IMR-90 (cell line): Measurements from ENCODE around the gene RABGGTA. TPM values are rescaled to one million over a fixed set of nuclear protein-coding genes. Genes with fewer than 3 reads are reported as not detected.

Experiments used
- ATAC-seq: fragments of 200-7000 bp; cut with Tn5 transposase; 2 replicates; pipeline ENCODE4 v1.9.1; 2020; ENCODE audit warnings: low read depth, mild to moderate bottlenecking, moderate library complexity
- BruUV-seq: library from RNA; stranded (reverse); fragments of 400-500 nt; replicated peaks from 2 replicates; lab custom pipeline; 2021; lab: Mats Ljungman, UMichigan
- CTCF ChIA-PET: fragments of 300-600 bp; formaldehyde crosslinking; extraction: SDS; loops from one replicate; lab custom pipeline; 2021; ENCODE audit warnings: antibody characterized with exemption; lab: Yijun Ruan, JAX
- POLR2A ChIA-PET: fragments of 300-600 bp; sonication (Branson Sonifier 250); formaldehyde crosslinking; loops from one replicate; lab custom pipeline; 2022; ENCODE audit warnings: antibody characterized with exemption; ENCODE audit not compliant: unreplicated experiment; lab: Charles Lee
- DNase-seq: peaks from one replicate; pipeline ENCODE4 v3.0.0; 2013
- H2AFZ ChIP-seq: replicated peaks from 2 replicates; pipeline ENCODE3; 2013; ENCODE audit warnings: low read length, mild to moderate bottlenecking; ENCODE audit not compliant: poor library complexity
- H2AK5ac ChIP-seq: 2 replicates; pipeline ENCODE4 v1.6.1; 2013; ENCODE audit warnings: low read depth, low read length, inconsistent platforms
- H2AK9ac ChIP-seq: replicated peaks from 2 replicates; pipeline ENCODE3; 2013; ENCODE audit warnings: mild to moderate bottlenecking, low read depth, low read length, moderate library complexity; ENCODE audit not compliant: poor library complexity
- H2BK120ac ChIP-seq: 2 replicates; pipeline ENCODE4 v1.6.1; 2013; ENCODE audit warnings: low read depth, low read length, inconsistent platforms
- H2BK15ac ChIP-seq: 3 replicates; pipeline ENCODE4 v1.6.1; 2013; ENCODE audit warnings: low read depth, low read length, inconsistent platforms
- H2BK20ac ChIP-seq: 2 replicates; pipeline ENCODE4 v1.6.1; 2013; ENCODE audit warnings: low read depth, mild to moderate bottlenecking, inconsistent platforms, low read length, moderate library complexity
- H2BK5ac ChIP-seq: 2 replicates; pipeline ENCODE4 v1.6.1; 2013; ENCODE audit warnings: mild to moderate bottlenecking, low read depth, low read length, inconsistent platforms; ENCODE audit not compliant: poor library complexity, severe bottlenecking
- H3K14ac ChIP-seq: replicated peaks from 2 replicates; pipeline ENCODE4 v1.6.1; 2013; ENCODE audit warnings: low read depth, low read length, inconsistent platforms
- H3K18ac ChIP-seq: 2 replicates; pipeline ENCODE4 v1.6.1; 2013; ENCODE audit warnings: low read depth, low read length, control low read depth
- H3K23ac ChIP-seq: 2 replicates; pipeline ENCODE4 v1.6.1; 2013; ENCODE audit warnings: low read depth, low read length, inconsistent platforms
- H3K27ac ChIP-seq: 2 replicates; pipeline ENCODE4 v1.5.1; 2013; ENCODE audit warnings: mild to moderate bottlenecking, control low read depth, low read length; ENCODE audit not compliant: insufficient read depth
- H3K27me3 ChIP-seq: 2 replicates; pipeline ENCODE4 v1.6.1; 2013; ENCODE audit warnings: low read length; ENCODE audit not compliant: control insufficient read depth, insufficient read depth
- H3K36me3 ChIP-seq: 2 replicates; pipeline ENCODE4 v1.6.1; 2013; ENCODE audit warnings: low read length, mixed read lengths; ENCODE audit not compliant: control insufficient read depth, insufficient read depth
- H3K4ac ChIP-seq: 2 replicates; pipeline ENCODE4 v1.6.1; 2013; ENCODE audit warnings: low read depth, low read length, inconsistent platforms
- H3K4me1 ChIP-seq: 2 replicates; pipeline ENCODE4 v1.6.1; 2013; ENCODE audit warnings: low read length, mixed read lengths; ENCODE audit not compliant: control insufficient read depth, insufficient read depth
- H3K4me2 ChIP-seq: 2 replicates; pipeline ENCODE4 v1.6.1; 2013; ENCODE audit warnings: low read depth, mild to moderate bottlenecking, control low read depth, low read length, moderate library complexity
- H3K4me3 ChIP-seq: 2 replicates; pipeline ENCODE4 v1.5.1; 2013; ENCODE audit warnings: low read depth, mild to moderate bottlenecking, control low read depth, low read length, moderate library complexity; ENCODE audit not compliant: insufficient read depth
- H3K56ac ChIP-seq: 2 replicates; pipeline ENCODE4 v1.6.1; 2013; ENCODE audit warnings: low read length, inconsistent platforms; ENCODE audit not compliant: insufficient read depth; ENCODE audit errors: extremely low read depth
- H3K79me1 ChIP-seq, 2 experiments: 2 replicates each; pipeline ENCODE4 v1.6.1; 2013; ENCODE audit warnings: low read length in 2 of 2, inconsistent platforms in 1 of 2, low read depth in 1 of 2
- H3K9ac ChIP-seq: 2 replicates; pipeline ENCODE4 v1.6.1; 2013; ENCODE audit warnings: low read depth, low read length, control low read depth
- H3K9me1 ChIP-seq: 2 replicates; pipeline ENCODE4 v1.6.1; 2013; ENCODE audit warnings: low read length, inconsistent platforms; ENCODE audit not compliant: insufficient read depth
- H3K9me3 ChIP-seq: 2 replicates; pipeline ENCODE4 v1.6.1; 2013; ENCODE audit warnings: low read length; ENCODE audit not compliant: control insufficient read depth, insufficient read depth
- H4K20me1 ChIP-seq: 2 replicates; pipeline ENCODE4 v1.6.1; 2013; ENCODE audit warnings: low read length, inconsistent platforms; ENCODE audit not compliant: insufficient read depth
- H4K5ac ChIP-seq: 2 replicates; pipeline ENCODE4 v1.6.1; 2013; ENCODE audit warnings: mild to moderate bottlenecking, low read depth, low read length, control low read depth
- H4K8ac ChIP-seq, 2 experiments: 2 replicates each; pipeline ENCODE4 v1.6.1; 2013; ENCODE audit warnings: low read depth in 2 of 2, low read length in 2 of 2, control low read depth in 1 of 2, inconsistent platforms in 1 of 2
- H4K91ac ChIP-seq: 2 replicates; pipeline ENCODE4 v1.6.1; 2013; ENCODE audit warnings: low read depth, low read length, inconsistent platforms; ENCODE audit not compliant: insufficient read depth
- BHLHE40 ChIP-seq: fragments of 150-350 bp; IDR thresholded peaks from 2 replicates; pipeline ENCODE4 v1.6.1; 2016; ENCODE audit warnings: mild to moderate bottlenecking, low read depth, low read length
- CTCF ChIP-seq: conservative IDR thresholded peaks from 2 replicates; pipeline ENCODE4 v1.5.1; 2012; ENCODE audit warnings: mild to moderate bottlenecking, low read depth, low read length, improper control_type of control experiment
- ELK1 ChIP-seq: fragments of 150-350 bp; IDR thresholded peaks from 2 replicates; pipeline ENCODE4 v1.6.1; 2016; ENCODE audit warnings: low read depth, mild to moderate bottlenecking, low read length, moderate library complexity, borderline replicate concordance
- FOS ChIP-seq: fragments of 150-350 bp; IDR thresholded peaks from 2 replicates; pipeline ENCODE4 v1.6.1; 2016; ENCODE audit warnings: low read depth, low read length
- MAFK ChIP-seq: IDR thresholded peaks from 2 replicates; pipeline ENCODE4 v1.6.1; 2012; ENCODE audit warnings: low read depth, low read length, improper control_type of control experiment
- MAZ ChIP-seq: IDR thresholded peaks from 2 replicates; pipeline ENCODE4 v1.6.1; 2012; ENCODE audit warnings: low read depth, mild to moderate bottlenecking, low read length, improper control_type of control experiment, moderate library complexity, borderline replicate concordance
- MXI1 ChIP-seq: IDR thresholded peaks from 2 replicates; pipeline ENCODE4 v1.6.1; 2012; ENCODE audit warnings: low read depth, mild to moderate bottlenecking, low read length, moderate library complexity, borderline replicate concordance
- NFE2L2 ChIP-seq: fragments of 150-350 bp; IDR thresholded peaks from 2 replicates; pipeline ENCODE4 v1.6.1; 2016; ENCODE audit warnings: low read depth, mild to moderate bottlenecking, low read length
- POLR2A ChIP-seq: IDR thresholded peaks from 2 replicates; pipeline ENCODE4 v1.6.1; 2012; ENCODE audit warnings: mild to moderate bottlenecking, low read depth, low read length
- RAD21 ChIP-seq: IDR thresholded peaks from 2 replicates; pipeline ENCODE4 v1.6.1; 2012; ENCODE audit warnings: low read length, improper control_type of control experiment
- RCOR1 ChIP-seq: IDR thresholded peaks from 2 replicates; pipeline ENCODE4 v1.6.1; 2012; ENCODE audit warnings: mild to moderate bottlenecking, low read length, improper control_type of control experiment; ENCODE audit not compliant: insufficient replicate concordance
- USF2 ChIP-seq: fragments of 150-350 bp; IDR thresholded peaks from 2 replicates; pipeline ENCODE4 v1.6.1; 2017; ENCODE audit warnings: mild to moderate bottlenecking, antibody characterized with exemption, low read length, low read depth
- WGBS, 2 experiments: methylation state at CpG; one replicate each; pipeline versions ENCODE4 v1.1.5 to v1.1.7; 2013; ENCODE audit warnings: missing lambda C conversion rate in 2 of 2; ENCODE audit not compliant: insufficient read length in 1 of 2; ENCODE audit errors: extremely low coverage in 2 of 2; 5-methylcytosine and 5-hydroxymethylcytosine counted together
- dilution Hi-C: fragments of 300-500 bp; cut with HindIII; formaldehyde crosslinking; loops from one replicate; pipeline ENCODE4 v1.14.3; 2018; ENCODE audit warnings: low sequenced_read_pairs; ENCODE audit not compliant: unreplicated experiment
- in situ Hi-C: fragments of 300-500 bp; cut with MboI; formaldehyde crosslinking; loops from 3 replicates; pipeline ENCODE4 v1.14.3; 2019; ENCODE audit warnings: low sequenced_read_pairs, inconsistent platforms, mixed read lengths
- intact Hi-C: fragments of 100-400 bp; cut with micrococcal nuclease; formaldehyde crosslinking; loops from 2 replicates; pipeline ENCODE4 v1.10.0; 2022
- polyA plus RNA-seq, 3 experiments: library from polyadenylated mRNA; depleted of rRNA; stranded (reverse); fragments of >200 nt; gene quantifications; 2 replicates each; pipeline ENCODE4 v1.2.3, GENCODE V29; 2012; ENCODE audit warnings: low replicate concordance in 1 of 3
- total RNA-seq: library from RNA; depleted of rRNA; stranded (reverse); fragments of >200 nt; gene quantifications from 2 replicates; pipeline ENCODE4 v1.2.3, GENCODE V29; 2012

The RABGGTA gene
- total and polyA plus RNA-seq, 2 of the 4 experiments (the other 2 are of a cell fraction), result 25.6 to 55.6 TPM

GRCh38 chr14:24270537-24271133 is 762 bp downstream of the RABGGTA start (continued):
- TF ChIP-seq MAFK (no peak), NFE2L2 (no peak)

- no peak overlapping the region for H3K9ac ChIP-seq
- H2BK5ac ChIP-seq, result no peak overlapping the region
- H3K79me1 ChIP-seq, result peaks cover 9 to 27% of the 10 kb centered on the region in 2 experiments
- 100% methylated on average over 5 of the region's 14 CpGs; no CpG with 5 or more reads in 1 of the 2 experiments for WGBS, 2 experiments
- no peaks in the 10 kb centered on the region for H3K9me3 ChIP-seq
- H4K20me1 ChIP-seq, result no peaks in the 10 kb centered on the region
- DNase-seq (no peak), ATAC-seq (no peak)
- H2AK9ac ChIP-seq, result no peak overlapping the region
- H2AK5ac ChIP-seq, result no peak overlapping the region
- no peak overlapping the region for H2BK15ac ChIP-seq
- H3K4me1 ChIP-seq, result peaks cover 5% of the 10 kb centered on the region; the same call in 1 of the 2 replicates
- H3K9me1 ChIP-seq, result peaks cover 5% of the 10 kb centered on the region; the same call in 1 of the 2 replicates
- intact Hi-C loops, result loop anchor here (2.0 kb wide), 2 partner anchors 13 to 27 kb away; partner anchors contain the start of gene TINF2
- dilution Hi-C loops, result no loop called here
- ChIA-PET CTCF (interaction anchor here (0.8 to 2.0 kb wide), 3 partner anchors 8 to 28 kb away, joined by 3 to 11 read pairs (median 4); partner anchors contain the start of gene TINF2), POLR2A (no interaction called here)
- H3K27me3 ChIP-seq, result no peaks in the 10 kb centered on the region
- H2BK120ac ChIP-seq, result no peak overlapping the region
- no peak overlapping the region for H3K4me2 ChIP-seq
- no peak overlapping the region for H3K4ac ChIP-seq
- H4K5ac ChIP-seq, result no peak overlapping the region
- no peak overlapping the region for H3K27ac ChIP-seq
- no peak overlapping the region for H3K18ac ChIP-seq
- H4K8ac ChIP-seq, result no peak overlapping the region
- BruUV-seq, result no TSS peak
- H3K36me3 ChIP-seq, result peaks cover 29% of the 10 kb centered on the region
- H3K14ac ChIP-seq, result no peak overlapping the region
- H3K56ac ChIP-seq, result no peak overlapping the region
- H3K23ac ChIP-seq, result no peak overlapping the region
- no peak overlapping the region for H2AFZ ChIP-seq
- H4K91ac ChIP-seq, result no peak overlapping the region
- no peak overlapping the region for H3K4me3 ChIP-seq
- in situ Hi-C loops, result no loop called here
- H2BK20ac ChIP-seq, result no peak overlapping the region
- TF ChIP-seq RAD21 (no peak), MXI1 (no peak), RCOR1 (no peak), CTCF (no peak), NFE2L2 (no peak), MAFK (no peak), USF2 (no peak), BHLHE40 (no peak), MAZ (no peak), FOS (no peak), ELK1 (no peak), POLR2A (no peak)
Measured at GRCh38 chr14:24269910-24270536, 1.4 kb downstream of the RABGGTA start.
